Measurements from ENCODE around the gene TRMT2A.

TRMT2A gene

GRCh38 chr22:20131859-20132685 is 15.0 kb upstream of the TRMT2A start:
- DNase-seq: peak; percentile 27

GRCh38 chr22:20131597-20131858 is 14.5 kb upstream of the TRMT2A start, which contains the start of gene ZDHHC8:
ZDHHC8 (plus strand) TSS chr22:20131804; CDS start chr22:20131948, 144 bp downstream.
- DNase-seq: no peak

- DNase-seq: peak; percentile 83
These were observed 13.9 kb upstream of the TRMT2A start for GRCh38 chr22:20130731-20131596.

GRCh38 chr22:20130319-20130718 is 13.3 kb upstream of the TRMT2A start:
- no peak for DNase-seq

- DNase-seq: no peak
These were observed 12.7 kb upstream of the TRMT2A start for GRCh38 chr22:20129747-20130014.

GRCh38 chr22:20128902-20129746 is 12.1 kb upstream of the TRMT2A start:
- DNase-seq: peak; percentile 44

GRCh38 chr22:20128619-20128901 is 11.5 kb upstream of the TRMT2A start:
- DNase-seq: no peak

- no peak for DNase-seq
These were observed 11.0 kb upstream of the TRMT2A start for GRCh38 chr22:20127869-20128618.

- no peak for DNase-seq
These were observed 10.4 kb upstream of the TRMT2A start for GRCh38 chr22:20127318-20127868.

GRCh38 chr22:20126284-20127029 is 9.4 kb upstream of the TRMT2A start:
- no peak for DNase-seq

GRCh38 chr22:20125201-20126174 is 8.5 kb upstream of the TRMT2A start:
- DNase-seq: no peak

- DNase-seq: no peak
These were observed 7.2 kb upstream of the TRMT2A start for GRCh38 chr22:20124083-20124787.

GRCh38 chr22:20123366-20124082 is 6.5 kb upstream of the TRMT2A start:
- DNase-seq: no peak

- DNase-seq: no peak
These were observed 4.9 kb upstream of the TRMT2A start for GRCh38 chr22:20121856-20122415.

- DNase-seq: no peak
These were observed 1.4 kb upstream of the TRMT2A start for GRCh38 chr22:20118300-20119020.

- DNase-seq: peak; percentile 54
These were observed 740 bp upstream of the TRMT2A start for GRCh38 chr22:20117633-20118299.

- no peak for DNase-seq
These were observed 563 bp downstream of the TRMT2A start for GRCh38 chr22:20116376-20116950.
